ENCODE measurements around the gene FREM3. TPM values are rescaled to one million over a fixed set of nuclear protein-coding genes. Genes with fewer than 3 reads are reported as not detected.

FREM3 gene
- polyA plus RNA-seq, 1 experiment: not detected

DNA sequence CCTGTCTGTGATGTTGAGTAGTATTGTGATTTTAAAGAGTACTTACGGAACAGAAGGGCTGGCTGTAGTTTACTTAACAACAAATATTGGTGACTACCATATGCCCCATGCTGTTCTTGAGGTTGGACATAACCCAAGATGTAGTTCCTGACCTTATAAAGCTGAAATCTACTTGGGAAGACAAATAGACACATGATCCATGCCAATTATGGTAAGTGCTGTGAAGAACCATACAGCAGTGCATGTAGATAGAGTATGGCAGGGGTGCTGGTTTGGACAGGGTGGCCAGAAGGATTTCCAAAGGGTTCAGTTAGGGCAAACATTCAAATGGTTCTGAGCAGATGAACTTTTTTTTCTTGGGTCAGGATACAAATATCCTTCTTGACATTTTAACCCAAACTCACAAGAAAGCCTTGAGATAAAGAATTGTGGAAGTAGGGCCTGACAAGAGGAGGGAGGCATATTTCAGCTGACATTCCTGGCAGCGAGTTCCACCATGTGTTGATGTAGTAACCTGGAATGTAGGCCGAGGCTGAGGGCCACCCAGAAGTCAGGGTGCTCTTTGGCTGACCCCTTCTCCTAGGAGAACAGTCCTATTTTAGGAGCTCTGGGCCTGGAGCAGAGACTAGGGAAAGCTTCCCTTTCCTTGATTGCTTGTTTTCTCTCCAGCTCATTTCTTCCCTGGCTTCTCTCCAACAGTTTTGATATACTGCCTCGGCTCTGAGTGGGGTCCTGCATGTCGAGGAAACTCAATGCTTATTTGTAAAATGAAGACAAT lies 74.2 kb downstream of the FREM3 start:
- no peak for DNase-seq (ENCODE audit: low read depth, low spot score)
- POLR2A ChIA-PET: no interaction called here
- no peak overlapping the region for H3K27ac ChIP-seq (ENCODE audit: low read depth, low read length)
- no peaks in the 10 kb centered on the region for H3K27me3 ChIP-seq (ENCODE audit: control insufficient read depth, insufficient read depth, low read length)
- no peak overlapping the region for H3K4me3 ChIP-seq (ENCODE audit: low read depth, low read length)
- TF ChIP-seq, protein P1, sequence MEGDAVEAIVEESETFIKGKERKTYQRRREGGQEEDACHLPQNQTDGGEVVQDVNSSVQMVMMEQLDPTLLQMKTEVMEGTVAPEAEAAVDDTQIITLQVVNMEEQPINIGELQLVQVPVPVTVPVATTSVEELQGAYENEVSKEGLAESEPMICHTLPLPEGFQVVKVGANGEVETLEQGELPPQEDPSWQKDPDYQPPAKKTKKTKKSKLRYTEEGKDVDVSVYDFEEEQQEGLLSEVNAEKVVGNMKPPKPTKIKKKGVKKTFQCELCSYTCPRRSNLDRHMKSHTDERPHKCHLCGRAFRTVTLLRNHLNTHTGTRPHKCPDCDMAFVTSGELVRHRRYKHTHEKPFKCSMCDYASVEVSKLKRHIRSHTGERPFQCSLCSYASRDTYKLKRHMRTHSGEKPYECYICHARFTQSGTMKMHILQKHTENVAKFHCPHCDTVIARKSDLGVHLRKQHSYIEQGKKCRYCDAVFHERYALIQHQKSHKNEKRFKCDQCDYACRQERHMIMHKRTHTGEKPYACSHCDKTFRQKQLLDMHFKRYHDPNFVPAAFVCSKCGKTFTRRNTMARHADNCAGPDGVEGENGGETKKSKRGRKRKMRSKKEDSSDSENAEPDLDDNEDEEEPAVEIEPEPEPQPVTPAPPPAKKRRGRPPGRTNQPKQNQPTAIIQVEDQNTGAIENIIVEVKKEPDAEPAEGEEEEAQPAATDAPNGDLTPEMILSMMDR (IDR thresholded peaks at IDR 0.05; ENCODE audit: low read depth, low read length): no peak
- H3K9me3 ChIP-seq (ENCODE audit: control insufficient read depth, insufficient read depth, low read length): no peaks in the 10 kb centered on the region
- CTCF ChIA-PET: interaction anchor here (0.6 kb wide), 1 partner anchor 410 kb away, joined by 3 read pairs; no protein-coding TSS in a partner anchor

DNA sequence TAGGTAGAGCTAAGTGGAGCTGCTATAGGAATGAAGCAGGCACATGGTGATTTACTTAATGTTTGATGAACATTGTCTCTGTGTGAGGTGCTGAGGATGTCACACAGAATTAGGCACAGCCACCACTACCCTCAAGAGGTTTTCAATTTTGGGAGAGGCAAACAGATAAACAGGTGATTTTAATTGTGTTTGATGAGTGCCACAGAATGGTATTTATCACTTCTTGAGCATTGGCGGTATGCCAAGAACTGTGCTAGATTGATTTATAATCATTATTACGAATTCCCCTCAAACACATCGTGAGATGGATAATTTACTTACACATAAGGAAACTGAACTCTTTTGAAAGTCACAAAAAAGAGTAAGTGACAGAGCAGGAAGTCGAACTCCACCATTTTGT lies 74.8 kb downstream of the FREM3 start:
- Histone ChIP-seq H3K27ac (ENCODE audit: low read depth, low read length) (no peak overlapping the region), H3K27me3 (ENCODE audit: control insufficient read depth, insufficient read depth, low read length) (no peaks in the 10 kb centered on the region), H3K9me3 (ENCODE audit: control insufficient read depth, insufficient read depth, low read length) (no peaks in the 10 kb centered on the region), H3K4me3 (ENCODE audit: low read depth, low read length) (no peak overlapping the region)
- POLR2A ChIA-PET: no interaction called here
- TF ChIP-seq, protein P1 (IDR thresholded peaks at IDR 0.05; ENCODE audit: low read depth, low read length): no peak
- CTCF ChIA-PET: interaction anchor here (0.6 kb wide), 1 partner anchor 409 kb away, joined by 3 read pairs; no protein-coding TSS in a partner anchor
- no peak for DNase-seq (ENCODE audit: low read depth, low spot score)

DNA sequence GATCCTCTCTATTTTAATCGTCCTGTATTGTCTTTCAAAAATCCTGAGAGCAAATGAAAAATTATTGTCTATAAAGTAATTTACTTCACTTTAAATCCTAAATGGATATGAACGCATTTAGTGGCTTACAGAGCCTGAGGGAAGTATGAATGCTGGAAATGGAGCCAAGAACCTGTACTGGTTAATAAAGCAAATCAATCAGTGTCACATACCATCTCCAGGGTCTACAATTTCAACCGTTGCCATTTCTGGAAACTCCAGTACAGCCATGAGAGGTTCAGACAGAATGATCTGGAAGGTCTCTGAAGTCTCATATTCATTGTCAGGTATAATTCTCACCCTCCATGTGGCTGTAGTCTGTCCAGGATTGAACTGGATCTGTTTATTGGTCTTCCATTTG lies 76.6 kb downstream of the FREM3 start:
- TF ChIP-seq, protein P1 (IDR thresholded peaks at IDR 0.05; ENCODE audit: low read depth, low read length): no peak
- H3K27ac ChIP-seq (ENCODE audit: low read depth, low read length): no peak overlapping the region
- H3K9me3 ChIP-seq (ENCODE audit: control insufficient read depth, insufficient read depth, low read length): no peaks in the 10 kb centered on the region
- ChIA-PET POLR2A (no interaction called here), CTCF (no interaction called here)
- H3K4me3 ChIP-seq (ENCODE audit: low read depth, low read length): no peak overlapping the region
- no peak for DNase-seq (ENCODE audit: low read depth, low spot score)
- H3K27me3 ChIP-seq (ENCODE audit: control insufficient read depth, insufficient read depth, low read length): no peaks in the 10 kb centered on the region

DNA sequence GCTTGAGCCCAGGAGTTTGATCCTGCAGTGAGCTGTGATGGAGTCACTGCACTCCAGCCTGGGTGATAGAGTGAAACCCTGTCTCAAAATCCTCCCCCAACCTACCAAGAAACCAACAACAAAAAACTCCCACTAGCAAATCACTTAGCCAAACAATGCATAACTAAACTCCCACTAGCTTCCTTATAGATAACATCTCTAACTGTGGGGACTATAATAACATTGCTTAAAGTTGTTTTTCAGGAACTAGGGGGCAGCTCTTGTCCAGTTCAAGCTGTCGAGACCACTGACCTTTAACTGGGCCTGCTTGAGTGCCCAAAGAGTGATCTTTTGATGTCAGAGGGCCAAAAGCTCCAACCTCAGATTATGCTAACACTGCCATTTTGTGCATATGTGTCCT lies 81.7 kb downstream of the FREM3 start:
- no peaks in the 10 kb centered on the region; the same call in 1 of the 2 replicates for H3K9me3 ChIP-seq (ENCODE audit: control insufficient read depth, insufficient read depth, low read length)
- H3K4me3 ChIP-seq (ENCODE audit: low read depth, low read length): no peak overlapping the region
- no peak overlapping the region for H3K27ac ChIP-seq (ENCODE audit: low read depth, low read length)
- DNase-seq (ENCODE audit: low read depth, low spot score): no peak
- H3K27me3 ChIP-seq (ENCODE audit: control insufficient read depth, insufficient read depth, low read length): no peaks in the 10 kb centered on the region
- POLR2A ChIA-PET: no interaction called here
- TF ChIP-seq, protein P1 (IDR thresholded peaks at IDR 0.05; ENCODE audit: low read depth, low read length): no peak
- CTCF ChIA-PET: no interaction called here

DNA sequence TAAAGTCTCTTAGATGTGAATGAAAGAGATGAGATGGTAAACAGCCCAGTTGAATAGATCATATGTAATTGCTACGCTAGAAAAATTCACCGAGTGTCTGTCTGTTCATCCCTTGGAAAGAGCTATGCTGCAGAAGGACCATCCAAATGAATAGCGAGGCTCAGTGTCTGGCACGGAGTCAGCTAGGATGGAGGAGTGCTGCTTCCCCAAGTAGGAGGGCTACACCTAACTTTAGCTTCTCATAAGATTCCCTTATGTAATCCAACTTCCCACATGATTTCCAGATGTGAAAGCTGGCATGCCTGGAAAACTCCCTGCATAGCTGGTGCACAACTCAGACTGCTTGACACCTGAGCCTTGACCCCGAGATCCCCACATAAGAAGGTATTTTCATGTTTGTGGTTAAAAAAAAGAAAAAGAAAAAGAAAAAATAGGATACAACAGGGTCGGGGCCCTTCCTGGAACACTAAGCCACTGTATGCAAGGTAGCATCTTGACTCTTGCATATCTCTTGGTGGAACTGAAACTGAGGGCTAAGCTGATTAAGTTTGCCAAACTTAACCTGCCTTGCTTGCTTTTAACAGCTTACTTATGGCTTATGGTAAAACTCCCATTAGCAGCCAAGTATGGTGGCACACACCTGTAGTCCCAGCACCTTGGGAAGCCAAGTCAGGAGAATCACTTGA lies 82.3 kb downstream of the FREM3 start:
- H3K4me3 ChIP-seq (ENCODE audit: low read depth, low read length): no peak overlapping the region
- ChIA-PET POLR2A (no interaction called here), CTCF (no interaction called here)
- DNase-seq (ENCODE audit: low read depth, low spot score): no peak
- TF ChIP-seq, protein P1 (IDR thresholded peaks at IDR 0.05; ENCODE audit: low read depth, low read length): no peak
- no peak overlapping the region for H3K27ac ChIP-seq (ENCODE audit: low read depth, low read length)
- no peaks in the 10 kb centered on the region for H3K27me3 ChIP-seq (ENCODE audit: control insufficient read depth, insufficient read depth, low read length)
- H3K9me3 ChIP-seq (ENCODE audit: control insufficient read depth, insufficient read depth, low read length): no peaks in the 10 kb centered on the region; the same call in 1 of the 2 replicates
